AG04449 (cell line): ENCODE results near the gene RPL6.
"Not testable (repeated sequence)": the region's sequence is repeated elsewhere in the genome, so short reads cannot be mapped to it uniquely, and the experiment has no call there.

Source experiments
- CTCF ChIA-PET: fragments of 350-600 bp; formaldehyde crosslinking; extraction: SDS; loops from one replicate; lab custom pipeline; 2021; ENCODE audit warnings: antibody characterized with exemption; lab: Yijun Ruan, JAX
- POLR2A ChIA-PET: fragments of 400-600, 350-600 bp; formaldehyde crosslinking; extraction: SDS; loops from one replicate; lab custom pipeline; 2020; ENCODE audit warnings: antibody characterized with exemption, inconsistent platforms; lab: Yijun Ruan, JAX
- DNase-seq: peaks from one replicate; pipeline ENCODE4 v3.0.0-alpha.2; 2010; ENCODE audit warnings: low read depth, low spot score
- H3K4me3 ChIP-seq: 2 replicates; pipeline ENCODE4 v1.5.1; 2011; ENCODE audit warnings: low read depth, mild to moderate bottlenecking, control low read depth, low read length
- CTCF ChIP-seq: IDR thresholded peaks from one replicate; pipeline ENCODE4 v1.5.1; 2011; ENCODE audit warnings: mild to moderate bottlenecking, moderate library complexity, low read length, control low read depth, inconsistent platforms; ENCODE audit not compliant: insufficient read depth; ENCODE audit errors: missing control alignments

RPL6 gene

GRCh38 chr12:112409064-112409905, at the start of gene RPL6:
TSS of gene RPL6 (minus strand) at chr12:112409605. CDS start at chr12:112408656, 949 bp downstream.
- H3K4me3 ChIP-seq: peak within 1 kb of the TSS; percentile 86
- no peak for TF ChIP-seq CTCF
- POLR2A ChIA-PET: no interaction called here
- DNase-seq: peak; percentile 70
- CTCF ChIA-PET: interaction anchor here (5.2 kb wide), 1 partner anchor 212 kb away, joined by 59 read pairs; no protein-coding TSS in a partner anchor

DNA sequence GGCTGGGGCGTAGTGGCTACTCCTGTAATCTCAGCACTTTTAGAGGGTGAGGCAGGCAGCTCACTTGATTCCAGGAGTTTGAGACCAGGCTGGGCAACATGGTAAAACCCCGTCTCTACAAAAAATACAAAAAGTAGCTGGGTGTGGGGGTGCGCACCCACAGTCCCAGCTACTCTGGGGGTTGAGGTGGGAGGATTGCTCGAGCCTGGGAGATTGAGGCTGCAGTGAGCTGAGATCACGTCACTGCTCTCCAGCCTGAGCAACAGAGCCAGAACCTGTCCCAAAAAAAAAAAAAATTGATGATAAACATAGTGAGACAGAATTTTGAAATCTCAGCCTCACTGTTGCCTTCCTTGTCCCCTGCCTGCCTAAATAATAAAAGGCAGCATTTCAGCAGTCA, 49.3 kb upstream of the RPL6 start:
- ChIA-PET POLR2A (no interaction called here), CTCF (interaction anchor here (1.4 kb wide), 1 partner anchor 48 kb away, joined by 3 read pairs; no protein-coding TSS in a partner anchor)
- no peak overlapping the region for H3K4me3 ChIP-seq
- no peak for TF ChIP-seq CTCF
- DNase-seq: no peak

DNA sequence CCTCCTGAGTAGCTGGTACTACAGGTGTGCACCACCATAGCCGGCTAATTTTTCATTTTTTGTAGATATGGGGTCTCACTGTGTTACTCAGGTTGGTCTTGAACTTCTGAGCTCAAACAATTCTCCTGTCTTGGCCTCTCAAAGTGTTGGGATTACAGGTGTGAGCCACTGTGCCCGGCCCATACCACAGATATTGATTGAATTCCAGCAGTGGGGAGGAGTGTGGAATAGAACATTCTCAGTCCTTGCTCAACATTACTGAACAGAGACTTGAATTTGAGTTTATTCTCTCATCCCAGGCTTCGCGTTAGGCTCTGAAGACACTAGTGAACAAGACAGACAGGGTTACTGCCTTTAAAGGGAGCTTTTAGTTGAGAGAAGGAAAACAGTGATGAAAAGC, 48.9 kb upstream of the RPL6 start:
- TF ChIP-seq CTCF: no peak
- DNase-seq: no peak
- ChIA-PET CTCF (interaction anchor here (1.4 kb wide), 1 partner anchor 47 kb away, joined by 3 read pairs; no protein-coding TSS in a partner anchor), POLR2A (no interaction called here)
- H3K4me3 ChIP-seq: no peak overlapping the region

GRCh38 chr12:112457142-112457541, 47.7 kb upstream of the RPL6 start:
- CTCF ChIA-PET, POLR2A ChIA-PET, DNase-seq, H3K4me3 ChIP-seq: not testable (repeated sequence)

- ChIA-PET POLR2A (no interaction called here), CTCF (no interaction called here)
- H3K4me3 ChIP-seq: no peak overlapping the region
- no peak for DNase-seq
- TF ChIP-seq CTCF: no peak
Observed at GRCh38 chr12:112456029-112456428, 46.6 kb upstream of the RPL6 start.

GRCh38 chr12:112450725-112451124, 41.3 kb upstream of the RPL6 start:
- ChIA-PET CTCF (no interaction called here), POLR2A (no interaction called here)
- H3K4me3 ChIP-seq: no peak overlapping the region
- TF ChIP-seq CTCF: no peak
- no peak for DNase-seq

GRCh38 chr12:112448165-112448564, 38.8 kb upstream of the RPL6 start:
- CTCF ChIA-PET, DNase-seq, POLR2A ChIA-PET, H3K4me3 ChIP-seq: not testable (repeated sequence)
